Measurements from ENCODE around the gene PLEKHA1.

GRCh38 chr10:122424059-122424458 lies 49.6 kb downstream of the PLEKHA1 start:
- TF ChIP-seq CTCF (conservative IDR thresholded peaks at IDR 0.05; ENCODE audit: low read depth, low read length) (no peak), RAD21 (IDR thresholded peaks at IDR 0.05; ENCODE audit: low read length) (no peak), POLR2A (IDR thresholded peaks at IDR 0.05; ENCODE audit: low read depth, low read length) (no peak), MXI1 (IDR thresholded peaks at IDR 0.05; ENCODE audit: borderline replicate concordance, low read depth, low read length) (no peak), MAZ (IDR thresholded peaks at IDR 0.05; ENCODE audit: borderline replicate concordance, low read depth, low read length) (no peak), ELK1 (IDR thresholded peaks at IDR 0.05; ENCODE audit: borderline replicate concordance, low read depth, low read length) (no peak)
- TF ChIP-seq, protein P1, sequence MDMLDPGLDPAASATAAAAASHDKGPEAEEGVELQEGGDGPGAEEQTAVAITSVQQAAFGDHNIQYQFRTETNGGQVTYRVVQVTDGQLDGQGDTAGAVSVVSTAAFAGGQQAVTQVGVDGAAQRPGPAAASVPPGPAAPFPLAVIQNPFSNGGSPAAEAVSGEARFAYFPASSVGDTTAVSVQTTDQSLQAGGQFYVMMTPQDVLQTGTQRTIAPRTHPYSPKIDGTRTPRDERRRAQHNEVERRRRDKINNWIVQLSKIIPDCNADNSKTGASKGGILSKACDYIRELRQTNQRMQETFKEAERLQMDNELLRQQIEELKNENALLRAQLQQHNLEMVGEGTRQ (IDR thresholded peaks at IDR 0.05; ENCODE audit: low read depth, low read length), result no peak
